H1 (cell line): ENCODE results near the gene MPV17. TPM values are rescaled to one million over a fixed set of nuclear protein-coding genes. Genes with fewer than 3 reads are reported as not detected.

Source experiments
- ASH2L ChIP-seq: fragments of 200-600, 300-600 bp; sonication (generic); IDR thresholded peaks from one replicate; pipeline ENCODE4 v1.7.1; 2017; ENCODE audit warnings: low read length
- CBX8 ChIP-seq: fragments of 300-800, 300-1000 bp; sonication (generic); IDR thresholded peaks from 2 replicates; pipeline ENCODE4 v1.7.1; 2016; ENCODE audit warnings: low read depth, low read length, borderline replicate concordance
- NRF1 ChIP-seq: IDR thresholded peaks from 2 replicates; pipeline ENCODE4 v1.6.1; 2011; ENCODE audit warnings: mild to moderate bottlenecking, low read depth, low read length, improper control_type of control experiment
- polyA plus RNA-seq, 7 experiments: library from polyadenylated mRNA; depleted of rRNA in 3 of 7; stranded (reverse) in 5 of 7; unstranded in 2 of 7; fragments of >200 nt in 5 of 7; fragments of 200-250 nt in 2 of 7; gene quantifications; 1 replicate in 5 of 7; 2 replicates in 1 of 7; 4 replicates in 1 of 7; pipeline versions ENCODE4 v1.2.1 to v1.2.3, GENCODE V29; 2011 to 2013; ENCODE audit warnings: missing spikeins in 2 of 7, mixed read lengths in 2 of 7
- total RNA-seq: library from RNA; stranded (reverse); fragmentation: NEBNext Ultra II Directional; extraction: Animal tissue kit (Norgen Biotek cat#: 25700); gene quantifications from 2 replicates; pipeline ENCODE4 v1.2.1, GENCODE V29; 2021

Gene MPV17
- total and polyA plus RNA-seq, 2 of the 8 experiments (the other 6 are each of a cell fraction or from before 2014, with no cell fraction given), result 45.2 to 181 TPM

GRCh38 chr2:27278010-27278409 lies 44.9 kb downstream of the MPV17 start (continued):
- TF ChIP-seq CBX8, result no peak
- TF ChIP-seq ASH2L, result no peak
- TF ChIP-seq NRF1, result no peak
